ENCODE data around the gene SYCN.

Gene SYCN

GRCh38 chr19:39169143-39169810 is 34.8 kb downstream of the SYCN start:
- no peak for DNase-seq

DNA sequence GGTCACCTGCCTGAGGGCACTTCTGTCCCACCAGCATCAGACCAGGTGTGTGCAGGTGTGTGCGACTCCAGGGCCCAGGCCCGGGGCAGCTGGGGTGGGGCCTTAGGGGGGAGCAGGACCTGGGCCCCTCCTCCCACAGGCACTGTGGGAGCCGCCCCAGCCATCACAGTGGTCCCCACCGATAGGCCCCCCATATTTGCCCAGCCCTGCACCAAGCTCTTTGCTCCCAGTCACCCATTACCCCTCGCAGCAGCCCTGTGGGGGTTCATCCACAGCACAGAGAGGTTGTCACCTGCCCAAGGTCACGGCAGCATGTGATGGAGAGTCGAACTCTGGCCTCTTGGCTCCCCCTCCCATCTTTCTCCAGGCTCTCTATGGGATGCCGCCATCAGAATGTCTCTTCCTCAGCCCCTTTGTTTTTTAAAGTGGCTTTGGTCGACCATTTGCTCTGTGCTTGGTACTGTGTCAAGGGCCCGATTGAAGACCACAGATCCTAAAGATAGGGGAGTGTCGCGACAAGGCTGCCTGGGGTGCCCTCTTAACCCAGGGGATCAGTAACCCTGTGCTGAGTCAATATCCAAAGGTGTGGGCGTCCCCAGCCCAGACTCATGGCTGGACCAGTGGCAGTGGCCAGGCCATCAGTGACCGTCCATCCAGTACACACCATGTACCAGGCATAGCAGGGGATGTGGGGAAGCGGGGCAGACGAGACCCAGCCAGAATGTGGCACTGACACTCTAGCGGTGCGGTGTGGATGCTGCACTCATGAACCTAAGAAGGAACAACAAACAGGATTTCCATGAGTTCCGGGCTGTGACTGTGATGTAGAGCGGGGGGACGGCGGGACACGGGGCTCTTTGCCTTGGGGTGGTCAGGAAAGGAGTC is 35.6 kb downstream of the SYCN start:
- DNase-seq: no peak

DNA sequence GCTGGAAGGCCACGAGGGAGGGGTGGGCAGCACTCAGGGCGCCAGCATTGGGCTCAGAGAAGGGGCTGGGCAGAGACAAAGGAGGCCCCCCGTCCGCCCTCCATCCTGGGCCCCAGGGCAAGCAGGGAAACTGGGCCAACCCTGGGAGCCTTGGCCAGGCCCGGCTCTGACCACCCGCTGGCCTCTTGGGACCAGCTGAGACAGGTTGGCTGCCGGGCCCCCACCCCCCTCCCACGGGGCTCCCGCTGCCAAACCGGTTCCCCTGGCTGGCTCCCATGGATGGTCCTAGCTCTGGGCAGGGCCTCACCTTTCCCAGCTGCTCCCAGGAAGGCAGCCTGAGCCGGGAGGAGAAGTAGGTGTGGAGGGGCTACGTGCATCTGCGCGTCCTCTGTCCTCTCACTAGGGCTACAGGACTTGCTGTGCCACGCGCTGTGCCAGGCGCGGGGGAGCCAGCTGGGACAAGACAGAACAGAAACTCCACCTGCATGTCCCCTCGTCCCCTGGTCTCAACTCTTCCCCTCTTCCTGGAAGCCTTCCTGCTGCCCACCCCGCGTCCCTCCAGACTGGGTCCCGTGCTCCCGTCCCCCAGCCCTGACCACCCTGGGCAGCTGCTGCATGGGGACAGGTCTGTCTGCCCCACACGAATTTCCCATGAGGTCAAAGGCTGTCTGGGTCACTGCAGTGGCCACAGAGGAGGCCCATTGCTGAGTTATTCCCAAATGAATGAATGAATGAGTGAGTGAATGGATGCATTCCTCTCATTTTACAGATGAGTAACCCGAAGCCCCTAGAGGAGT is 36.4 kb downstream of the SYCN start:
- DNase-seq: no peak

GRCh38 chr19:39166571-39167391 is 37.3 kb downstream of the SYCN start:
- no peak for DNase-seq

DNA sequence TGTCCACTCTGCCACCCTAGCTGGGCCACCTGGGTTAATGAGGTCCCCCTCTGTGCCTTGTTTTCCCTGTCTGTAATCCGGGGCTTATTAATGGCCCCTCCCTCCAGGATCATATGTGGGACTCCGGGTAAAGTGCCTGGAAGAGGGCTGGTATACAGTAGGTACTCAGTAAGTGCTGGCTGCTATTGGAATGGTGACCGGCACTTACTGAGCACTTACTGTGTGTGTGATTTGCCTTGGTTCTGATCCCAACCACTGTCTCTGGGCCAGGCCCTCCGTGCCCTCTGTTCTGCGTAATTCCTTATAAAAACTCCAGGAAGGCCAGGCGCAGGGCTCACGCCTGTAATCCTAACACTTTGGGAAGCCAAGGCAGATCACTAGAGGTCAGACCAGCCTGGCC is 38.2 kb downstream of the SYCN start:
- no peak for DNase-seq

DNA sequence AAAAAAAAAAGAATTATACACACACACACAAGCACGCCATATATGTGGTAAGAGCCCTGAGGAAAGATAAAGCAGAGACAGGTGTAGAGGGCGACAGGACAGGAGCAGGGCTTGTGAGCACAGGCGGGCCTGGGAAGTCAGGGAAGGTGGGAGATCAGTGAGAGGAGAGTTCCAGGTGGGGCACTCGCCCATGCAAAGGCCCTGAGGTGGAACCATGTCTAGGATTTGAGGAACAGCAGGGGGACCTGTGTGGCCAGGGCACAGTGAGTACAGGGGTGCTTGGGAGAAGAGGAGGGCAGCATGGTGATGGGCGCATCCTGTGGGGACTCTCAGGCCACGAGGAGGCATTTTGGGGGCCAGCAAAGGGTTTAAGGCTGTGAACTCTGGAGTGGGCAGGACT is 39.8 kb downstream of the SYCN start:
- DNase-seq: no peak

- DNase-seq: no peak
These were observed 40.4 kb downstream of the SYCN start for GRCh38 chr19:39163621-39164020.

DNA sequence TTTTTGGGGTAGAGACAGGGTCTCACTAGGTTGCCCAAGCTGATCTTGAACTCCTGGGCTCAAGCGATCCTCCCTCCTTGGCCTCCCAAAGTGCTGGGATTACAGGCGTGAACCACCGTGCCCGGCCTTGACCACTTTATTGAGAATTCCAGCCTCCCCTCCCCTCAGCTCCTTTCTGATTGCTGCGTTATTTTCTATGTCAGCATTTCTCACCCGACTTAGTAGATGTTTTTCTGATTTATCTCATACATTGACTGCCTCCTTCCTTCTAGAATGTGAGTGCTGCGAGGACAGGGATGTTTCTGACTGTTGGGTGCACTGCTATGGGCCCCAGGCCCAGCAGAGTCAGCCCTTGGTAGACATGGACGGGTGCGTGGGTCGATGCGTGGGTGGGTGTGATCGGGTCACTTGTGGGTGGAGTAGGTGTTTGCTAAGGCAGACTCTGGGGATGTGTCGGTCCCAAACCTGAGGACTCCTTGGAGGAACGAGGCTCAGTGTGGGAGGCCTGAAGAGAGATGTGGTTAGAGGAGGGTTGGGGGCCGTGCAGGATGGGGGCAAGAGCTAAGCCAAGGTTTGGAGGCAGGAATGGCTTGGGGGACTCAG is 41.5 kb downstream of the SYCN start:
- no peak for DNase-seq

GRCh38 chr19:39160889-39161672 is 43.0 kb downstream of the SYCN start:
- DNase-seq: no peak

DNA sequence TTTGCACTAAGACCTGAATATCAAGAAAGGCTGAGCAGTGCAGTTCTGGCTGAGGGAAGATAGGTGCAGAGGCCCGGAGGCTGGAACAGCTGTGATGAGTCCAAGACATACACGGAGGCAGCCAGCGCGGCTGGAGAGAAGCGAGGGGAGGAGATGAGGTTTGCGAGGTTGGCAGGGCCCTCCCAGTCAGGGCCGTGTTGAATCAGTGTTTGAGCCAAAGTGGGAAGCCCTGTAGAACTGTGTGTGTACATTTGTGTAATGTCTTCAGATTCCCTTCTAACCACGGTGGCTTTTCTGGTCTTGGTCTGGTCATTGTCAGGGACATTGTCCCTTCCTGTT is 43.6 kb downstream of the SYCN start:
- DNase-seq: no peak

GRCh38 chr19:39158646-39159260 is 45.3 kb downstream of the SYCN start:
- DNase-seq: no peak

- no peak for DNase-seq
These were observed 46.1 kb downstream of the SYCN start for GRCh38 chr19:39157997-39158389.

- DNase-seq: no peak
These were observed 46.6 kb downstream of the SYCN start for GRCh38 chr19:39157275-39157996.

DNA sequence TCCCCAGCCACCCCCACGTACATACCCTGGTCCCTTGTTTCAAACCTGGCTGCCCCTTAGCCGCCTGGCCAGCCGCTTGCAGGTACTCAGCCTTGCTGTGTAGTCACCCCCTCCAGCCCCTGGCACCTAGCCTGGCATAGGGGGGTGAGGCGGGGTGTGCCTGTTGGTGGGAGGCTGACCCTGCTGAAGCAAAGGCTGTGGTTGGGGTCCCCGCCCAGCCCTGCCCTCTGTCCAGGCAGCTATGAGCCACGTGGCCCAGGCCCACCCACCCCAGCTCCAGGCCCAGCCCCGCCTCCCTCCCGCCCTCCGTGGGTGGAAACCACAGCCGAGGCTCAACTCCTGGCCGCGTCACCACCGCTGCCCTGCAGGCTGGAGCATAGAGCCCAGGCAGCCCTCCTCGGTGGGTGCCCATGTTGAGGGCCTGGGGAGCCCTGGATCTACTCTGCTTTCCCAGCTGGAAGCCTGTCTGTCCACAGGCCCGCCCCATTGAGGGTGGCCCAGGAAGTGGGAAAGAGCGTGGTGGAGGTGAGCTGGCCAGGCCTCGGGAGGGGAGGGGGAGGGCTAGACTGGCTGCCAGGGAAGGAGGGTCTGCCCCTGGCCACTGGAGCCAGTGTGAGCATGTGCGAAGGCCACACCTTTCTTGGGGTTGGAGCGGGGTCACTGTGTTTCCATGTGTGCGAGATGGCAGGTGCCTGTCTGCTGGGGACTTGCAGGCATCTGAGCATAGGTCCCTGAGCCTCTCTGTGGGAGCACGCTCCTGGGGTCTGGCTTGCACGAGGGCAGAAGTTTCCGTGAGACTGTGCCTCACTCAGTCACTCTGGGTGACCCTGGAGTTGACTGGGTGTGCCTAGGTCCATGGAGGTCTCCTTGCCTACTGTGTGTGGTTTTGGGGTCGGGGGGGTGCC is 47.5 kb downstream of the SYCN start:
- DNase-seq: no peak

- no peak for DNase-seq
These were observed 48.3 kb downstream of the SYCN start for GRCh38 chr19:39155741-39156140.

GRCh38 chr19:39155114-39155700 is 48.9 kb downstream of the SYCN start:
- DNase-seq: no peak

DNA sequence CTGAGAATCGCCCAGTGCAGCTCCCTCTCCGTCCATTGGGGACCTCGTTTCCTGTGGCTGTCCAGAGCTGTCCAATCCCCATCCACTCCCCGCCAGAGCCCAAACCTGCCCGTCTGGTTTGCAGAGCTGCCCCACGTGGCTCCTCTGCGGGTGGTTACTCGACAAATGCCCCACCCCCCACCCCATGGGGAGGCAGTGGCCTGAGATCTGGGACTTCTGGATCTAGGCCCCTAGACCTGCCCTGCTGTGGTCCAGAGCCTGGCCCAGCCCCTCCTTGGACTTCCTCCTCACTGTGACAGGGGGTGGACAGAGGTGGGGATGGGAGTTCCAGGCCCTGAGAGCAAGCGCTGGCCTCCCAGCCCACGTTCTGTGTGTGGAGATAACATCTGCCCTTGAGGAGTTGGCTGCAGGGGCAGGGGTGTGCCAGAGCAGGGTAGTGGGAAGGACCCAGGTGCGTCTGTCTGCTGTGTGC is 49.4 kb downstream of the SYCN start:
- no peak for DNase-seq

DNA sequence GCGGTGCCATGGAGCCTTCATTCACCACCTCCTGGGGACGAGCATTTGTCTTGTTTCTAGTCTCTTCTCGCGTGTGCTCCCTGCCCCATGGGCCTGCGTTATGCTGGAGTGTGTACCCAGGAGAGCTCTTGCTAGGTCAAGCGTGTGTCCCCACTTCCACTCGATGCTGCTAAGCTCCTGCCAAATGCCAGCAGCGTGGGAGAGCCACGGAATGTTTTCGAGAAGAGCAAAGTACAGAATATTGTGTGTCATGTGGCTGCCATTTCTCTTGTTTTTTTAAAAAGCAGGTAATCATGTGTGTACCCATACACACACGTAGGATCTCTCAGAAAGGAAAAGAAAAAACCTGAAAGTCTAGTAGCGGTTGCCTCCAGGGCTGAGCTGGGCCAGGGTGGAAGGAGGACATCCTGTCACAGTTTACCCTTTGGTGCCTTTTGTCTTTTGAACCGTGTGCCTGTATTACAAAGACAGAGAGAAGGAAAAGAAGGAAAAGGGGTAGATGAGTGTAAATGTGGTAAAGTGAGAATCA is 49.9 kb downstream of the SYCN start:
- DNase-seq: no peak

All from OCI-M1 (cell line).